GM12878 (cell line): Measurements from ENCODE around the gene APLP2. TPM values are rescaled to one million over a fixed set of nuclear protein-coding genes. Genes with fewer than 3 reads are reported as not detected.
A peak's percentile ranks its signal among the peaks of the same experiment; 100 is the strongest.

ENCODE experiments used
- ATAC-seq: fragments of 200-7000 bp; cut with Tn5 transposase; 3 replicates; pipeline ENCODE4 v1.9.1; 2020; ENCODE audit warnings: mild to moderate bottlenecking, moderate library complexity
- BruUV-seq: library from RNA; stranded (reverse); fragments of 400-500 nt; replicated peaks from 2 replicates; lab custom pipeline; 2021; lab: Mats Ljungman, UMichigan
- CTCF ChIA-PET: fragments of 300-600 bp; sonication (Branson Sonifier 250); formaldehyde crosslinking; extraction: SDS; loops from one replicate; lab custom pipeline; 2021; ENCODE audit warnings: inconsistent platforms; lab: Yijun Ruan, JAX
- POLR2A ChIA-PET: fragments of 350-600 bp; formaldehyde crosslinking; extraction: SDS; loops from one replicate; lab custom pipeline; 2021; ENCODE audit warnings: inconsistent platforms; lab: Charles Lee
- RAD21 ChIA-PET: fragments of 300-600 bp; sonication (Branson Sonifier 250); formaldehyde crosslinking; loops from one replicate; lab custom pipeline; 2023; ENCODE audit warnings: antibody characterized with exemption; ENCODE audit not compliant: unreplicated experiment; lab: Charles Lee
- SMC1A ChIA-PET: fragments of 300-600 bp; sonication (Branson Sonifier 250); formaldehyde crosslinking; loops from one replicate; lab custom pipeline; 2023; ENCODE audit not compliant: unreplicated experiment, uncharacterized antibody; lab: Charles Lee
- DNase-seq: peaks from one replicate; pipeline ENCODE4 v3.0.0-alpha.2; 2011; ENCODE audit warnings: low read depth, low spot score
- FAIRE-seq: peaks from 3 replicates; lab custom pipeline; 2011; peaks lifted over from hg19 to GRCh38; lab: Jason Lieb, UNC
- H2AFZ ChIP-seq: 2 replicates; pipeline ENCODE4 v1.6.0; 2011; ENCODE audit warnings: low read depth, low read length, control low read depth; ENCODE audit not compliant: control insufficient read depth
- H3K27ac ChIP-seq: 2 replicates; pipeline ENCODE4 v1.5.1; 2011; ENCODE audit warnings: control low read depth; ENCODE audit not compliant: control insufficient read depth, insufficient read depth
- H3K27me3 ChIP-seq, 2 experiments: replicated peaks in 1 of 2; 2 replicates each; pipeline versions ENCODE4 v1.6.0 to v1.6.1; 2011; ENCODE audit warnings: low read length in 1 of 2; ENCODE audit not compliant: control insufficient read depth in 2 of 2, insufficient read depth in 2 of 2
- H3K36me3 ChIP-seq, 2 experiments: 2 replicates each; pipeline ENCODE4 v1.5.1; 2011; ENCODE audit warnings: low read length in 1 of 2; ENCODE audit not compliant: control insufficient read depth in 2 of 2, insufficient read depth in 2 of 2
- H3K4me1 ChIP-seq: 2 replicates; pipeline ENCODE4 v1.6.1; 2011; ENCODE audit warnings: mild to moderate bottlenecking, low read length, moderate library complexity, mixed read lengths; ENCODE audit not compliant: control insufficient read depth, insufficient read depth
- H3K4me2 ChIP-seq: 2 replicates; pipeline ENCODE4 v1.6.0; 2011; ENCODE audit warnings: control low read depth; ENCODE audit not compliant: control insufficient read depth, insufficient read depth
- H3K4me3 ChIP-seq: fragments of 200-600 bp; sonication (generic); 2 replicates; pipeline ENCODE4 v1.5.1; 2016
- H3K79me2 ChIP-seq: 2 replicates; pipeline ENCODE4 v1.6.0; 2011; ENCODE audit warnings: low read length; ENCODE audit not compliant: control insufficient read depth, insufficient read depth
- H3K9ac ChIP-seq: 2 replicates; pipeline ENCODE4 v1.8.0; 2011; ENCODE audit warnings: low read length, control low read depth, mixed read lengths; ENCODE audit not compliant: control insufficient read depth, insufficient read depth
- H3K9me3 ChIP-seq: replicated peaks from 3 replicates; pipeline ENCODE4 v1.5.1; 2011; ENCODE audit warnings: mild to moderate bottlenecking, low read length; ENCODE audit not compliant: control insufficient read depth, insufficient read depth
- H4K20me1 ChIP-seq: 2 replicates; pipeline ENCODE4 v1.6.0; 2011; ENCODE audit not compliant: control insufficient read depth, insufficient read depth
- BCL3 ChIP-seq: IDR thresholded peaks from 2 replicates; pipeline ENCODE4 v1.6.1; 2011; ENCODE audit warnings: borderline replicate concordance, low read depth, mild to moderate bottlenecking, moderate library complexity, low read length; ENCODE audit not compliant: insufficient read depth, poor library complexity, severe bottlenecking
- CREM ChIP-seq: IDR thresholded peaks from 2 replicates; pipeline ENCODE4 v1.6.1; 2014; ENCODE audit warnings: antibody characterized with exemption, low read depth
- EZH2 ChIP-seq: IDR thresholded peaks from 2 replicates; pipeline ENCODE4 v1.6.1; 2012; ENCODE audit warnings: low read depth, mild to moderate bottlenecking, control low read depth, inconsistent platforms, low read length, borderline replicate concordance; ENCODE audit not compliant: control insufficient read depth
- PKNOX1 ChIP-seq: fragments of 450-650 bp; IDR thresholded peaks from 2 replicates; pipeline ENCODE4 v1.6.1; 2016; ENCODE audit warnings: mild to moderate bottlenecking
- SMAD5 ChIP-seq: IDR thresholded peaks from 2 replicates; pipeline ENCODE4 v1.6.1; 2016; ENCODE audit warnings: antibody characterized with exemption, low read depth
- WRNIP1 ChIP-seq: IDR thresholded peaks from 2 replicates; pipeline ENCODE4 v1.6.1; 2011; ENCODE audit warnings: low read depth, low read length, improper control_type of control experiment, borderline replicate concordance
- ZNF217 ChIP-seq: fragments of 450-650 bp; IDR thresholded peaks from 2 replicates; pipeline ENCODE4 v1.6.1; 2017; ENCODE audit warnings: antibody characterized with exemption, mild to moderate bottlenecking
- WGBS: methylation state at CpG from one replicate; pipeline ENCODE4 v1.1.6; 2016; ENCODE audit warnings: low lambda C conversion rate; ENCODE audit not compliant: insufficient replicate concordance, insufficient coverage; ENCODE audit errors: missing lambda C conversion rate; 5-methylcytosine and 5-hydroxymethylcytosine counted together
- in situ Hi-C: fragments of 300-500 bp; cut with MboI; formaldehyde crosslinking; loops from 9 replicates; pipeline ENCODE4 v1.14.3; 2018; ENCODE audit warnings: mixed read lengths
- intact Hi-C: fragments of 100-400 bp; cut with micrococcal nuclease; formaldehyde crosslinking; loops from one replicate; pipeline ENCODE4 v1.14.2; 2022; ENCODE audit not compliant: unreplicated experiment
- polyA plus RNA-seq, 11 experiments: library from polyadenylated mRNA; depleted of rRNA in 4 of 11; unstranded in 6 of 11; stranded (reverse) in 5 of 11; fragments of >200 nt; fragmentation: Nextera tagmentation in 4 of 11; fragmentation: Illumina TruSeq in 1 of 11; extraction: Ambion mirVana in 4 of 11; extraction: Trizol in 1 of 11; gene quantifications; 1 replicate in 1 of 11; 2 replicates in 10 of 11; pipeline versions ENCODE4 v1.2.1 to v1.2.3, GENCODE V29; 2011 to 2016; ENCODE audit warnings: inconsistent platforms in 2 of 11, missing spikeins in 2 of 11, low read depth in 1 of 11
- total RNA-seq, 4 experiments: library from RNA; depleted of rRNA in 3 of 4; stranded (reverse); fragments of >200 nt in 3 of 4; fragmentation: Illumina TruSeq in 1 of 4; extraction: Trizol in 1 of 4; gene quantifications; 2 replicates each; pipeline versions ENCODE4 v1.2.1 to v1.2.3, GENCODE V29; 2013 to 2021
- TF ChIP-seq, protein P1 (sequence below): IDR thresholded peaks from 2 replicates; pipeline ENCODE4 v1.6.1; 2012; ENCODE audit warnings: improper control_type of control experiment, low read depth, low read length; ENCODE audit not compliant: insufficient replicate concordance
- TF ChIP-seq, protein P2 (sequence below): fragments of 450-650 bp; conservative IDR thresholded peaks from 2 replicates; pipeline ENCODE4 v1.6.1; 2017; ENCODE audit warnings: mild to moderate bottlenecking, moderate library complexity

Gene APLP2
- total and polyA plus RNA-seq, 10 of the 15 experiments (the other 5 are each of a cell fraction or from before 2014, with no cell fraction given), result 2.3 to 38.8 (median 21.3) TPM

DNA sequence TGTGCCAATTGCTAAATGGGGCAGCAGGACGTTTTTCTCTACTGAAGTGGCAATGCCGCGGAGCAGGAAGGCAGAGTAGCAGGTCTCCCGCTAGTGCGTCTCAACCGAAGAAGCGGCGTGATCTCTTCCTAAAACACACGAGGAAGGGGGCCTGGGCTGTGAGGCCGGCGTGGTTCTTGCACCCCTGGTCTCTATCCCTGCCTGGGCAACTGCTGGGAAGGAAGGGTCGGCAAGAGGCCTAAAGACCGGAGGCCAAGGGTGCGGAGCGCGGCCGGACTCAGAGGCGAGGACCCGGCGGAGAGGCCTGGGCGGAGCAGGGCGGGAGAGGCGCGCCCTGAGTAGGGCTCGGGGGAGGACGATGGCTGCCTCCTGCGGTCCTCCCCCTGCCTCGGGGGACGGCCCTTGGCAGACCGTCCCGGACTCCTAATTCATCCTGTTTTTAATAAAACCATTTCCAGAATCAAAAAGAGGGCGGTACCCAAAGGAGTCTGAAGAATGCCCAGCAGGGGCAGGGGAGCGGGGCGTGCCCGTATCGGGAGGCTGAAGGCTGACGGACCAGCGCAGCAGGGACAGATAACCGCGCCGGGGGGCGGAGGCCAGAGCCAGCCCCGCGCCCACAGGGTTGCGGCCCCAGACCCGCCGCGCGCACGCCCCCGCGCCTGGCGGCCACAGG, 572 bp upstream of the APLP2 start:
- no peak for DNase-seq
- intact Hi-C loops, result loop anchor here (1.0 to 5.0 kb wide), 2 partner anchors 67 to 147 kb away; partner anchors contain the start of gene PRDM10
- Histone ChIP-seq H3K27ac (no peak overlapping the region), H3K9ac (peak overlapping the region; percentile 10; the same call in 1 of the 2 replicates), H4K20me1 (no peaks in the 10 kb centered on the region), H3K36me3 (no peaks in the 10 kb centered on the region), H3K4me2 (peak overlapping the region; percentile 89), H3K9me3 (no peaks in the 10 kb centered on the region), H3K4me1 (no peaks in the 10 kb centered on the region), H3K4me3 (peak overlapping the region; percentile 61), H3K79me2 (no peaks in the 10 kb centered on the region), H3K27me3 (peaks cover 0 to 8% of the 10 kb centered on the region in 2 experiments; a peak in 2 of 4 replicates), H2AFZ (peak overlapping the region; percentile 80)
- RAD21 ChIA-PET, result no interaction called here
- no peak for FAIRE-seq
- no TSS peak for BruUV-seq
- SMC1A ChIA-PET, result no interaction called here
- WGBS, result 3% methylated on average over 40 of the region's 53 CpGs
- CTCF ChIA-PET, result no interaction called here
- ATAC-seq, result peak; percentile 64
- POLR2A ChIA-PET, result no interaction called here
- in situ Hi-C loops, result no loop called here
- TF ChIP-seq WRNIP1 (no peak), BCL3 (no peak), EZH2 (no peak), SMAD5 (no peak), ZNF217 (no peak), PKNOX1 (no peak), CREM (no peak)
- TF ChIP-seq, protein P1, sequence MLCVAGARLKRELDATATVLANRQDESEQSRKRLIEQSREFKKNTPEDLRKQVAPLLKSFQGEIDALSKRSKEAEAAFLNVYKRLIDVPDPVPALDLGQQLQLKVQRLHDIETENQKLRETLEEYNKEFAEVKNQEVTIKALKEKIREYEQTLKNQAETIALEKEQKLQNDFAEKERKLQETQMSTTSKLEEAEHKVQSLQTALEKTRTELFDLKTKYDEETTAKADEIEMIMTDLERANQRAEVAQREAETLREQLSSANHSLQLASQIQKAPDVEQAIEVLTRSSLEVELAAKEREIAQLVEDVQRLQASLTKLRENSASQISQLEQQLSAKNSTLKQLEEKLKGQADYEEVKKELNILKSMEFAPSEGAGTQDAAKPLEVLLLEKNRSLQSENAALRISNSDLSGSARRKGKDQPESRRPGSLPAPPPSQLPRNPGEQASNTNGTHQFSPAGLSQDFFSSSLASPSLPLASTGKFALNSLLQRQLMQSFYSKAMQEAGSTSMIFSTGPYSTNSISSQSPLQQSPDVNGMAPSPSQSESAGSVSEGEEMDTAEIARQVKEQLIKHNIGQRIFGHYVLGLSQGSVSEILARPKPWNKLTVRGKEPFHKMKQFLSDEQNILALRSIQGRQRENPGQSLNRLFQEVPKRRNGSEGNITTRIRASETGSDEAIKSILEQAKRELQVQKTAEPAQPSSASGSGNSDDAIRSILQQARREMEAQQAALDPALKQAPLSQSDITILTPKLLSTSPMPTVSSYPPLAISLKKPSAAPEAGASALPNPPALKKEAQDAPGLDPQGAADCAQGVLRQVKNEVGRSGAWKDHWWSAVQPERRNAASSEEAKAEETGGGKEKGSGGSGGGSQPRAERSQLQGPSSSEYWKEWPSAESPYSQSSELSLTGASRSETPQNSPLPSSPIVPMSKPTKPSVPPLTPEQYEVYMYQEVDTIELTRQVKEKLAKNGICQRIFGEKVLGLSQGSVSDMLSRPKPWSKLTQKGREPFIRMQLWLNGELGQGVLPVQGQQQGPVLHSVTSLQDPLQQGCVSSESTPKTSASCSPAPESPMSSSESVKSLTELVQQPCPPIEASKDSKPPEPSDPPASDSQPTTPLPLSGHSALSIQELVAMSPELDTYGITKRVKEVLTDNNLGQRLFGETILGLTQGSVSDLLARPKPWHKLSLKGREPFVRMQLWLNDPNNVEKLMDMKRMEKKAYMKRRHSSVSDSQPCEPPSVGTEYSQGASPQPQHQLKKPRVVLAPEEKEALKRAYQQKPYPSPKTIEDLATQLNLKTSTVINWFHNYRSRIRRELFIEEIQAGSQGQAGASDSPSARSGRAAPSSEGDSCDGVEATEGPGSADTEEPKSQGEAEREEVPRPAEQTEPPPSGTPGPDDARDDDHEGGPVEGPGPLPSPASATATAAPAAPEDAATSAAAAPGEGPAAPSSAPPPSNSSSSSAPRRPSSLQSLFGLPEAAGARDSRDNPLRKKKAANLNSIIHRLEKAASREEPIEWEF, result no peak
- TF ChIP-seq, protein P2, sequence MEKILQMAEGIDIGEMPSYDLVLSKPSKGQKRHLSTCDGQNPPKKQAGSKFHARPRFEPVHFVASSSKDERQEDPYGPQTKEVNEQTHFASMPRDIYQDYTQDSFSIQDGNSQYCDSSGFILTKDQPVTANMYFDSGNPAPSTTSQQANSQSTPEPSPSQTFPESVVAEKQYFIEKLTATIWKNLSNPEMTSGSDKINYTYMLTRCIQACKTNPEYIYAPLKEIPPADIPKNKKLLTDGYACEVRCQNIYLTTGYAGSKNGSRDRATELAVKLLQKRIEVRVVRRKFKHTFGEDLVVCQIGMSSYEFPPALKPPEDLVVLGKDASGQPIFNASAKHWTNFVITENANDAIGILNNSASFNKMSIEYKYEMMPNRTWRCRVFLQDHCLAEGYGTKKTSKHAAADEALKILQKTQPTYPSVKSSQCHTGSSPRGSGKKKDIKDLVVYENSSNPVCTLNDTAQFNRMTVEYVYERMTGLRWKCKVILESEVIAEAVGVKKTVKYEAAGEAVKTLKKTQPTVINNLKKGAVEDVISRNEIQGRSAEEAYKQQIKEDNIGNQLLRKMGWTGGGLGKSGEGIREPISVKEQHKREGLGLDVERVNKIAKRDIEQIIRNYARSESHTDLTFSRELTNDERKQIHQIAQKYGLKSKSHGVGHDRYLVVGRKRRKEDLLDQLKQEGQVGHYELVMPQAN, result peak; percentile 38; the same call in 1 of the 2 replicates
